GM23338 (cell line): ENCODE measurements around the gene SCN2A. TPM values are rescaled to one million over a fixed set of nuclear protein-coding genes. Genes with fewer than 3 reads are reported as not detected.

ENCODE experiments used
- ATAC-seq: fragments of 200-7000 bp; cut with Tn5 transposase; 3 replicates; pipeline ENCODE4 v1.9.1; 2020
- DNase-seq: peaks from one replicate; pipeline ENCODE4 v3.0.0-alpha.2; 2015; ENCODE audit warnings: low spot score
- H2AFZ ChIP-seq: fragments of 200-600 bp; sonication (generic); 2 replicates; pipeline ENCODE4 v1.8.0; 2016; ENCODE audit warnings: antibody characterized with exemption, mild to moderate bottlenecking, moderate library complexity
- H3F3A ChIP-seq: fragments of 200-600 bp; sonication (generic); replicated peaks from 2 replicates; pipeline ENCODE4 v1.8.0; 2017; ENCODE audit warnings: antibody characterized with exemption, mixed run types, low read depth
- H3K27ac ChIP-seq: fragments of 200-600 bp; sonication (generic); 2 replicates; pipeline ENCODE4 v1.6.1; 2016; ENCODE audit warnings: low read depth
- H3K27me3 ChIP-seq: fragments of 200-600 bp; sonication (generic); 2 replicates; pipeline ENCODE4 v1.8.0; 2016; ENCODE audit warnings: mild to moderate bottlenecking, mixed run types, moderate library complexity; ENCODE audit not compliant: insufficient read depth
- H3K36me3 ChIP-seq: fragments of 200-600 bp; sonication (generic); 2 replicates; pipeline ENCODE4 v1.8.0; 2016; ENCODE audit warnings: mild to moderate bottlenecking; ENCODE audit not compliant: insufficient read depth
- H3K4me1 ChIP-seq: fragments of 200-600 bp; sonication (generic); 2 replicates; pipeline ENCODE4 v1.8.0; 2016; ENCODE audit warnings: mild to moderate bottlenecking, moderate library complexity; ENCODE audit not compliant: insufficient read depth
- H3K4me2 ChIP-seq: fragments of 200-600 bp; sonication (generic); 2 replicates; pipeline ENCODE4 v1.7.1; 2017; ENCODE audit warnings: mixed run types
- H3K4me3 ChIP-seq: fragments of 200-600 bp; sonication (generic); 2 replicates; pipeline ENCODE4 v1.6.1; 2016; ENCODE audit warnings: mixed run types
- H3K79me2 ChIP-seq: fragments of 200-600 bp; sonication (generic); replicated peaks from 2 replicates; pipeline ENCODE4 v1.8.0; 2017; ENCODE audit warnings: mild to moderate bottlenecking; ENCODE audit not compliant: insufficient read depth
- H3K9me2 ChIP-seq: fragments of 200-600 bp; sonication (generic); 2 replicates; pipeline ENCODE4 v1.8.0; 2017; ENCODE audit not compliant: insufficient read depth
- H4K20me1 ChIP-seq: fragments of 200-600 bp; sonication (generic); replicated peaks from 2 replicates; pipeline ENCODE4 v1.8.0; 2017; ENCODE audit warnings: mild to moderate bottlenecking; ENCODE audit not compliant: insufficient read depth
- H3K27ac Mint-ChIP-seq: 2 replicates; pipeline ENCODE4 v1.8.0; 2020; ENCODE audit warnings: inconsistent platforms, mild to moderate bottlenecking, moderate library complexity, mixed read lengths
- H3K27me3 Mint-ChIP-seq: 3 replicates; pipeline ENCODE4 v1.8.0; 2022; ENCODE audit warnings: low read depth, mild to moderate bottlenecking, moderate library complexity, mixed read lengths, inconsistent platforms; ENCODE audit not compliant: insufficient read depth, poor library complexity
- H3K36me3 Mint-ChIP-seq: 3 replicates; pipeline ENCODE4 v1.8.0; 2021; ENCODE audit warnings: low read depth, mild to moderate bottlenecking, inconsistent platforms, moderate library complexity, mixed read lengths
- H3K4me1 Mint-ChIP-seq: 3 replicates; pipeline ENCODE4 v1.8.0; 2020; ENCODE audit warnings: mild to moderate bottlenecking, inconsistent platforms, mixed read lengths
- H3K4me3 Mint-ChIP-seq: 3 replicates; pipeline ENCODE4 v1.8.0; 2021; ENCODE audit warnings: moderate library complexity, mild to moderate bottlenecking, inconsistent platforms, mixed read lengths
- H3K9me3 Mint-ChIP-seq: 3 replicates; pipeline ENCODE4 v1.8.0; 2020; ENCODE audit warnings: moderate library complexity, mild to moderate bottlenecking, inconsistent platforms, mixed read lengths
- CREB1 ChIP-seq: fragments of 250-450 bp; sonication (Bioruptor Pico); IDR thresholded peaks from 2 replicates; pipeline ENCODE4 v1.5.0; 2020; ENCODE audit warnings: low read depth, mild to moderate bottlenecking, moderate library complexity
- EZH2 ChIP-seq: fragments of 200-600 bp; sonication (generic); IDR thresholded peaks from one replicate; pipeline ENCODE4 v1.8.0; 2017; ENCODE audit warnings: antibody characterized with exemption, mild to moderate bottlenecking, low read depth; ENCODE audit not compliant: unreplicated experiment
- EZH2phosphoT487 ChIP-seq: fragments of 200-600 bp; sonication (generic); IDR thresholded peaks from one replicate; pipeline ENCODE4 v1.8.1; 2018; ENCODE audit warnings: antibody characterized with exemption; ENCODE audit not compliant: unreplicated experiment
- JUNB ChIP-seq: IDR thresholded peaks from one replicate; pipeline ENCODE4 v1.6.1; 2016; ENCODE audit warnings: antibody characterized with exemption; ENCODE audit not compliant: unreplicated experiment
- NANOG ChIP-seq: IDR thresholded peaks from 2 replicates; pipeline ENCODE4 v1.6.1; 2016; ENCODE audit warnings: antibody characterized with exemption, borderline replicate concordance
- POLR2AphosphoS5 ChIP-seq: IDR thresholded peaks from 2 replicates; pipeline ENCODE4 v1.6.1; 2016; ENCODE audit warnings: antibody characterized with exemption, low read depth
- REST ChIP-seq: IDR thresholded peaks from one replicate; pipeline ENCODE4 v1.6.1; 2018; ENCODE audit warnings: antibody characterized with exemption; ENCODE audit not compliant: unreplicated experiment
- STAT1 ChIP-seq: IDR thresholded peaks from one replicate; pipeline ENCODE4 v1.6.1; 2016; ENCODE audit warnings: antibody characterized with exemption; ENCODE audit not compliant: unreplicated experiment
- ZNF114 ChIP-seq: fragments of 250-450 bp; sonication (Bioruptor Pico); IDR thresholded peaks from 2 replicates; pipeline ENCODE4 v1.5.0; 2020; ENCODE audit warnings: mild to moderate bottlenecking, moderate library complexity
- ZNF331 ChIP-seq: fragments of 250-450 bp; sonication (Bioruptor Pico); IDR thresholded peaks from 2 replicates; pipeline ENCODE4 v1.5.0; 2020; ENCODE audit warnings: low read depth, mild to moderate bottlenecking, moderate library complexity
- ZNF462 ChIP-seq: fragments of 250-450 bp; sonication (Bioruptor Pico); IDR thresholded peaks from 2 replicates; pipeline ENCODE4 v1.5.0; 2020; ENCODE audit warnings: mild to moderate bottlenecking, moderate library complexity
- polyA plus RNA-seq: library from polyadenylated mRNA; unstranded; fragments of >200 nt; fragmentation: Nextera tagmentation; extraction: Ambion mirVana; gene quantifications from 2 replicates; pipeline ENCODE4 v1.2.1, GENCODE V29; 2016
- total RNA-seq: library from RNA; depleted of rRNA; stranded (reverse); fragments of >200 nt; shearing (Covaris generic); gene quantifications from 2 replicates; pipeline ENCODE4 v1.2.3, GENCODE V29; 2014
- TF ChIP-seq, protein P1 (sequence below), 2 experiments: fragments of 200-600 bp in 1 of 2; sonication (generic) in 1 of 2; conservative IDR thresholded peaks; 2 replicates each; pipeline versions ENCODE4 v1.5.1 to v1.6.1; 2016 to 2017; ENCODE audit warnings: antibody characterized with exemption in 2 of 2, low read depth in 2 of 2, mild to moderate bottlenecking in 2 of 2, moderate library complexity in 1 of 2
- TF ChIP-seq, protein P2 (sequence below): IDR thresholded peaks from 2 replicates; pipeline ENCODE4 v1.6.1; 2016; ENCODE audit warnings: antibody characterized with exemption

Gene SCN2A
- total and polyA plus RNA-seq, 2 experiments from 2014 or later, result 0.45 to 0.52 TPM

- no peak overlapping the region for H3K27ac Mint-ChIP-seq
- DNase-seq (no peak), ATAC-seq (no peak)
- H2AFZ ChIP-seq, result 0 out of 2 replicates have a peak overlapping the region, but pooled peaks have one; percentile 5
- H3K36me3 Mint-ChIP-seq, result no peaks in the 10 kb centered on the region
- TF ChIP-seq JUNB (no peak), CREB1 (CRISPR knock-in tag) (no peak), ZNF114 (CRISPR knock-in tag) (no peak), ZNF462 (CRISPR knock-in tag) (no peak), ZNF331 (CRISPR knock-in tag) (no peak), NANOG (no peak), REST (no peak), EZH2 (no peak), EZH2phosphoT487 (no peak), POLR2AphosphoS5 (no peak), STAT1 (no peak)
- TF ChIP-seq, protein P1, sequence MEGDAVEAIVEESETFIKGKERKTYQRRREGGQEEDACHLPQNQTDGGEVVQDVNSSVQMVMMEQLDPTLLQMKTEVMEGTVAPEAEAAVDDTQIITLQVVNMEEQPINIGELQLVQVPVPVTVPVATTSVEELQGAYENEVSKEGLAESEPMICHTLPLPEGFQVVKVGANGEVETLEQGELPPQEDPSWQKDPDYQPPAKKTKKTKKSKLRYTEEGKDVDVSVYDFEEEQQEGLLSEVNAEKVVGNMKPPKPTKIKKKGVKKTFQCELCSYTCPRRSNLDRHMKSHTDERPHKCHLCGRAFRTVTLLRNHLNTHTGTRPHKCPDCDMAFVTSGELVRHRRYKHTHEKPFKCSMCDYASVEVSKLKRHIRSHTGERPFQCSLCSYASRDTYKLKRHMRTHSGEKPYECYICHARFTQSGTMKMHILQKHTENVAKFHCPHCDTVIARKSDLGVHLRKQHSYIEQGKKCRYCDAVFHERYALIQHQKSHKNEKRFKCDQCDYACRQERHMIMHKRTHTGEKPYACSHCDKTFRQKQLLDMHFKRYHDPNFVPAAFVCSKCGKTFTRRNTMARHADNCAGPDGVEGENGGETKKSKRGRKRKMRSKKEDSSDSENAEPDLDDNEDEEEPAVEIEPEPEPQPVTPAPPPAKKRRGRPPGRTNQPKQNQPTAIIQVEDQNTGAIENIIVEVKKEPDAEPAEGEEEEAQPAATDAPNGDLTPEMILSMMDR (conservative IDR thresholded peaks at IDR 0.05; ENCODE audit: low read depth in 2 of 2), result no peak
- TF ChIP-seq, protein P2, sequence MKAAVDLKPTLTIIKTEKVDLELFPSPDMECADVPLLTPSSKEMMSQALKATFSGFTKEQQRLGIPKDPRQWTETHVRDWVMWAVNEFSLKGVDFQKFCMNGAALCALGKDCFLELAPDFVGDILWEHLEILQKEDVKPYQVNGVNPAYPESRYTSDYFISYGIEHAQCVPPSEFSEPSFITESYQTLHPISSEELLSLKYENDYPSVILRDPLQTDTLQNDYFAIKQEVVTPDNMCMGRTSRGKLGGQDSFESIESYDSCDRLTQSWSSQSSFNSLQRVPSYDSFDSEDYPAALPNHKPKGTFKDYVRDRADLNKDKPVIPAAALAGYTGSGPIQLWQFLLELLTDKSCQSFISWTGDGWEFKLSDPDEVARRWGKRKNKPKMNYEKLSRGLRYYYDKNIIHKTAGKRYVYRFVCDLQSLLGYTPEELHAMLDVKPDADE, result no peak
- H3K4me1 ChIP-seq, result no peaks in the 10 kb centered on the region
- H3K9me2 ChIP-seq, result no peaks in the 10 kb centered on the region
- no peaks in the 10 kb centered on the region for H4K20me1 ChIP-seq
- H3K79me2 ChIP-seq, result no peaks in the 10 kb centered on the region
- no peak overlapping the region for H3K4me3 Mint-ChIP-seq
- H3K9me3 Mint-ChIP-seq, result no peaks in the 10 kb centered on the region
- H3K4me3 ChIP-seq, result no peak overlapping the region
- no peaks in the 10 kb centered on the region for H3K27me3 Mint-ChIP-seq
- no peaks in the 10 kb centered on the region for H3K27me3 ChIP-seq
- H3K36me3 ChIP-seq, result no peaks in the 10 kb centered on the region
- peaks cover 13% of the 10 kb centered on the region for H3K4me1 Mint-ChIP-seq
- H3K27ac ChIP-seq, result no peak overlapping the region
- H3F3A ChIP-seq, result no peaks in the 10 kb centered on the region
- no peak overlapping the region for H3K4me2 ChIP-seq
Observed at GRCh38 chr2:165205865-165206264, 33.3 kb upstream of the SCN2A start.
